Adrenal gland (tissue), 5 donors: ENCODE measurements around the gene TEX11.
"Not testable (repeated sequence)": the region's sequence is repeated elsewhere in the genome, so short reads cannot be mapped to it uniquely, and the experiment has no call there.

Experiments
- CTCF ChIP-seq, 6 experiments: fragments of 450-650 bp in 4 of 6; fragments of 200-600 bp in 2 of 6; sonication (generic) in 1 of 6; IDR thresholded peaks; 1 replicate in 5 of 6; 2 replicates in 1 of 6; pipeline versions ENCODE4 v1.5.1 to v1.8.0; 2016 to 2021; ENCODE audit warnings: antibody characterized with exemption in 6 of 6, mild to moderate bottlenecking in 2 of 6, moderate library complexity in 1 of 6
- POLR2A ChIP-seq, 2 donors: fragments of 450-650 bp; IDR thresholded peaks; one replicate each; pipeline ENCODE4 v1.6.1; 2017; ENCODE audit warnings: antibody characterized with exemption in 2 of 2, mild to moderate bottlenecking in 2 of 2, moderate library complexity in 1 of 2
- donor health status: DM: no; HTN: no; CAD: no.

- TF ChIP-seq CTCF, POLR2A (IDR thresholded peaks at IDR 0.05): not testable (repeated sequence)
These were observed 229.1 kb downstream of the TEX11 start for GRCh38 chrX:70679455-70679854.
